Activated T-cell treated with anti-CD3 and anti-CD28 coated beads, Interleukin-2, amount 50 U/mL, for 4 hours (primary cell): ENCODE results near the gene NMT2. TPM values are rescaled to one million over a fixed set of nuclear protein-coding genes. Genes with fewer than 3 reads are reported as not detected.
A peak's percentile ranks its signal among the peaks of the same experiment; 100 is the strongest.

ENCODE experiments used
- ATAC-seq, 2 donors: fragments of 200-7000 bp; cut with Tn5 transposase; one replicate each; pipeline ENCODE4 v1.10.0; 2021
- DNase-seq: peaks from one replicate; pipeline ENCODE4 v3.0.0-alpha.2; 2020
- H3K27me3 Mint-ChIP-seq: one replicate; pipeline ENCODE4 v1.8.0; 2021; ENCODE audit warnings: low read depth, mixed read lengths
- H3K36me3 Mint-ChIP-seq: one replicate; pipeline ENCODE4 v1.8.0; 2022; ENCODE audit warnings: mixed read lengths; ENCODE audit not compliant: insufficient read depth
- H3K4me1 Mint-ChIP-seq: one replicate; pipeline ENCODE4 v1.8.0; 2021; ENCODE audit warnings: low read depth, mixed read lengths
- H3K4me3 Mint-ChIP-seq: one replicate; pipeline ENCODE4 v1.8.0; 2021; ENCODE audit warnings: mild to moderate bottlenecking, moderate library complexity, mixed read lengths
- H3K9me3 Mint-ChIP-seq: one replicate; pipeline ENCODE4 v1.8.0; 2021; ENCODE audit warnings: mixed read lengths
- total RNA-seq, 3 donors: library from RNA; stranded (reverse); gene quantifications; one replicate each; pipeline ENCODE4 v1.2.1, GENCODE V29; 2021

NMT2 gene
- total RNA-seq, 3 donors from 2014 or later, result 6.9 to 7.6 (median 6.9) TPM

- H3K4me3 Mint-ChIP-seq, result no peak overlapping the region
- H3K4me1 Mint-ChIP-seq, result peaks cover 48% of the 10 kb centered on the region
- H3K27me3 Mint-ChIP-seq, result no peaks in the 10 kb centered on the region
These were observed 27.8 kb downstream of the NMT2 start for GRCh38 chr10:15140698-15141097.

GRCh38 chr10:15137636-15138035, 30.9 kb downstream of the NMT2 start:
- Mint-ChIP-seq H3K27me3 (no peaks in the 10 kb centered on the region), H3K4me3 (no peak overlapping the region), H3K36me3 (peaks cover 36% of the 10 kb centered on the region), H3K4me1 (peaks cover 27% of the 10 kb centered on the region), H3K9me3 (no peaks in the 10 kb centered on the region)
- DNase-seq (no peak), ATAC-seq (no peak)

More at GRCh38 chr10:15140698-15141097, 27.8 kb downstream of the NMT2 start:
- no peak for ATAC-seq
- DNase-seq, result no peak
- peaks cover 19% of the 10 kb centered on the region for H3K36me3 Mint-ChIP-seq
- H3K9me3 Mint-ChIP-seq, result no peaks in the 10 kb centered on the region

GRCh38 chr10:15137036-15137359, 31.5 kb downstream of the NMT2 start:
- no peak for DNase-seq
- no peaks in the 10 kb centered on the region for H3K27me3 Mint-ChIP-seq
- H3K9me3 Mint-ChIP-seq, result no peaks in the 10 kb centered on the region
- H3K36me3 Mint-ChIP-seq, result peaks cover 36% of the 10 kb centered on the region
- H3K4me3 Mint-ChIP-seq, result no peak overlapping the region
- peaks cover 21% of the 10 kb centered on the region for H3K4me1 Mint-ChIP-seq
- no peak for ATAC-seq

GRCh38 chr10:15136129-15137035, 32.1 kb downstream of the NMT2 start:
- DNase-seq, result no peak
- Mint-ChIP-seq H3K4me1 (peaks cover 14% of the 10 kb centered on the region), H3K4me3 (no peak overlapping the region), H3K9me3 (no peaks in the 10 kb centered on the region), H3K36me3 (peaks cover 37% of the 10 kb centered on the region), H3K27me3 (no peaks in the 10 kb centered on the region)
- no peak for ATAC-seq

- H3K4me3 Mint-ChIP-seq, result no peak overlapping the region
- DNase-seq (no peak), ATAC-seq (no peak)
- H3K36me3 Mint-ChIP-seq, result peaks cover 46% of the 10 kb centered on the region
- no peaks in the 10 kb centered on the region for H3K27me3 Mint-ChIP-seq
- H3K9me3 Mint-ChIP-seq, result no peaks in the 10 kb centered on the region
- H3K4me1 Mint-ChIP-seq, result peaks cover 2% of the 10 kb centered on the region
These were observed 37.2 kb downstream of the NMT2 start for GRCh38 chr10:15131330-15131729.

GRCh38 chr10:15124908-15125307, 43.6 kb downstream of the NMT2 start:
- DNase-seq (no peak), ATAC-seq (no peak)
- peaks cover 39% of the 10 kb centered on the region for H3K36me3 Mint-ChIP-seq
- H3K4me1 Mint-ChIP-seq, result peaks cover 22% of the 10 kb centered on the region
- H3K4me3 Mint-ChIP-seq, result no peak overlapping the region
- no peaks in the 10 kb centered on the region for H3K9me3 Mint-ChIP-seq
- H3K27me3 Mint-ChIP-seq, result no peaks in the 10 kb centered on the region

GRCh38 chr10:15124190-15124589, 44.3 kb downstream of the NMT2 start:
- H3K4me3 Mint-ChIP-seq, result peak overlapping the region; percentile 23
- H3K36me3 Mint-ChIP-seq, result peaks cover 41% of the 10 kb centered on the region
- peaks cover 20% of the 10 kb centered on the region for H3K4me1 Mint-ChIP-seq
- ATAC-seq (no peak), DNase-seq (no peak)
- no peaks in the 10 kb centered on the region for H3K9me3 Mint-ChIP-seq
- H3K27me3 Mint-ChIP-seq, result no peaks in the 10 kb centered on the region

GRCh38 chr10:15123749-15124184, 44.7 kb downstream of the NMT2 start:
- ATAC-seq (peak; percentile 71 to 77), DNase-seq (no peak)
- Mint-ChIP-seq H3K36me3 (peaks cover 42% of the 10 kb centered on the region), H3K4me1 (peaks cover 20% of the 10 kb centered on the region), H3K9me3 (no peaks in the 10 kb centered on the region), H3K4me3 (peak overlapping the region; percentile 23), H3K27me3 (no peaks in the 10 kb centered on the region)

GRCh38 chr10:15122477-15123030, 45.9 kb downstream of the NMT2 start:
- DNase-seq (no peak), ATAC-seq (peak; percentile 79 to 80)
- no peaks in the 10 kb centered on the region for H3K9me3 Mint-ChIP-seq
- H3K27me3 Mint-ChIP-seq, result no peaks in the 10 kb centered on the region
- H3K36me3 Mint-ChIP-seq, result peaks cover 34% of the 10 kb centered on the region
- H3K4me3 Mint-ChIP-seq, result peak overlapping the region; percentile 33
- H3K4me1 Mint-ChIP-seq, result peaks cover 20% of the 10 kb centered on the region

- ATAC-seq (no peak), DNase-seq (no peak)
- Mint-ChIP-seq H3K4me1 (peaks cover 20% of the 10 kb centered on the region), H3K4me3 (no peak overlapping the region), H3K9me3 (no peaks in the 10 kb centered on the region), H3K36me3 (peaks cover 34% of the 10 kb centered on the region), H3K27me3 (no peaks in the 10 kb centered on the region)
These were observed 46.8 kb downstream of the NMT2 start for GRCh38 chr10:15121707-15122106.

- peaks cover 30% of the 10 kb centered on the region for H3K36me3 Mint-ChIP-seq
- peaks cover 20% of the 10 kb centered on the region for H3K4me1 Mint-ChIP-seq
- DNase-seq (no peak), ATAC-seq (no peak)
- H3K27me3 Mint-ChIP-seq, result no peaks in the 10 kb centered on the region
- H3K4me3 Mint-ChIP-seq, result no peak overlapping the region
- no peaks in the 10 kb centered on the region for H3K9me3 Mint-ChIP-seq
These were observed 48.0 kb downstream of the NMT2 start for GRCh38 chr10:15120523-15120922.

- Mint-ChIP-seq H3K4me3 (no peak overlapping the region), H3K9me3 (no peaks in the 10 kb centered on the region), H3K36me3 (peaks cover 22% of the 10 kb centered on the region)
These were observed 49.9 kb downstream of the NMT2 start for GRCh38 chr10:15118615-15119014.

GRCh38 chr10:15116225-15116624, 52.3 kb downstream of the NMT2 start:
- Mint-ChIP-seq H3K27me3 (no peaks in the 10 kb centered on the region), H3K4me1 (no peaks in the 10 kb centered on the region), H3K4me3 (no peak overlapping the region), H3K36me3 (peaks cover 24% of the 10 kb centered on the region), H3K9me3 (no peaks in the 10 kb centered on the region)
- DNase-seq (no peak), ATAC-seq (no peak)

More at GRCh38 chr10:15118615-15119014, 49.9 kb downstream of the NMT2 start:
- ATAC-seq (no peak), DNase-seq (no peak)
- H3K27me3 Mint-ChIP-seq, result no peaks in the 10 kb centered on the region
- H3K4me1 Mint-ChIP-seq, result peaks cover 10% of the 10 kb centered on the region

- H3K4me3 Mint-ChIP-seq, result no peak overlapping the region
- no peak for DNase-seq
- no peaks in the 10 kb centered on the region for H3K9me3 Mint-ChIP-seq
- no peak for ATAC-seq
- H3K4me1 Mint-ChIP-seq, result no peaks in the 10 kb centered on the region
- peaks cover 14% of the 10 kb centered on the region for H3K36me3 Mint-ChIP-seq
- H3K27me3 Mint-ChIP-seq, result no peaks in the 10 kb centered on the region
These were observed 54.7 kb downstream of the NMT2 start for GRCh38 chr10:15113766-15114165.

- Mint-ChIP-seq H3K36me3 (peaks cover 22% of the 10 kb centered on the region), H3K27me3 (no peaks in the 10 kb centered on the region), H3K4me3 (no peak overlapping the region), H3K4me1 (no peaks in the 10 kb centered on the region), H3K9me3 (no peaks in the 10 kb centered on the region)
- ATAC-seq, result peak in 1 of 2 donors; percentile 52
- DNase-seq, result no peak
These were observed 55.8 kb downstream of the NMT2 start for GRCh38 chr10:15112657-15113056.
